ENCODE data around the gene TSSK6. TPM values are rescaled to one million over a fixed set of nuclear protein-coding genes. Genes with fewer than 3 reads are reported as not detected.

TSSK6 gene
- total and polyA plus RNA-seq, 4 donors, result 0.21 to 2.3 (median 1.1) TPM

- H3K9ac ChIP-seq (ENCODE audit: low read depth in 1 of 2, low read length in 2 of 2), result no peak overlapping the region
- no peaks in the 10 kb centered on the region for H3K4me1 ChIP-seq (ENCODE audit: control insufficient read depth in 4 of 4, insufficient read depth in 4 of 4, low read length in 3 of 4)
- 67% methylated on average over 23 of the region's 23 CpGs for WGBS
- peaks cover 0 to 5% (median 0%) of the 10 kb centered on the region in 4 donors for H3K27me3 ChIP-seq (ENCODE audit: control insufficient read depth in 4 of 4, insufficient read depth in 4 of 4, low read length in 3 of 4)
- no peak overlapping the region for H3K27ac ChIP-seq (ENCODE audit: low read depth in 1 of 2, low read length in 2 of 2)
- TF ChIP-seq NR2F2 (IDR thresholded peaks at IDR 0.05) (no peak), YY1 (IDR thresholded peaks at IDR 0.05) (no peak), CTCF (IDR thresholded peaks at IDR 0.05; ENCODE audit: low read depth, low read length, missing input control) (no peak)
- H3K9me3 ChIP-seq (ENCODE audit: control insufficient read depth in 4 of 4, low read length in 3 of 4), result no peaks in the 10 kb centered on the region
- H3K36me3 ChIP-seq (ENCODE audit: control insufficient read depth in 4 of 4, insufficient read depth in 3 of 4, low read depth in 1 of 4, low read length in 3 of 4), result no peaks in the 10 kb centered on the region
- no peak for DNase-seq (ENCODE audit: low spot score)
- no peak overlapping the region for H3K4me3 ChIP-seq (ENCODE audit: low read depth in 1 of 3, low read length in 3 of 3)
These were observed 34.6 kb upstream of the TSSK6 start for GRCh38 chr19:19549804-19550464.

GRCh38 chr19:19548915-19549759 lies 33.8 kb upstream of the TSSK6 start:
- 56% methylated on average over 13 of the region's 13 CpGs for WGBS
- H3K4me1 ChIP-seq (ENCODE audit: control insufficient read depth in 4 of 4, insufficient read depth in 4 of 4, low read length in 3 of 4), result no peaks in the 10 kb centered on the region
- TF ChIP-seq REST (IDR thresholded peaks at IDR 0.05), result no peak
- TF ChIP-seq MAX (IDR thresholded peaks at IDR 0.05), result no peak
- no peak for TF ChIP-seq NR2F2 (IDR thresholded peaks at IDR 0.05)
- no peak for TF ChIP-seq FOXA2 (IDR thresholded peaks at IDR 0.05)
- TF ChIP-seq FOXA1 (IDR thresholded peaks at IDR 0.05), result no peak
- no peak for TF ChIP-seq JUND (IDR thresholded peaks at IDR 0.05)
- TF ChIP-seq TAF1 (conservative IDR thresholded peaks at IDR 0.05), result no peak
- no peak for TF ChIP-seq GABPA (IDR thresholded peaks at IDR 0.05 in 1 of 2, conservative IDR thresholded peaks at IDR 0.05 in 1 of 2)
- no peak for TF ChIP-seq HNF4G (IDR thresholded peaks at IDR 0.05)
- no peak for TF ChIP-seq RAD21 (IDR thresholded peaks at IDR 0.05)
- no peak for TF ChIP-seq RXRA (IDR thresholded peaks at IDR 0.05)
- TF ChIP-seq HNF4A (conservative IDR thresholded peaks at IDR 0.05), result no peak
- TF ChIP-seq ATF3 (IDR thresholded peaks at IDR 0.05), result no peak
- no peak overlapping the region for H3K9ac ChIP-seq (ENCODE audit: low read depth in 1 of 2, low read length in 2 of 2)
- H3K27ac ChIP-seq (ENCODE audit: low read depth in 1 of 2, low read length in 2 of 2), result no peak overlapping the region
- H3K9me3 ChIP-seq (ENCODE audit: control insufficient read depth in 4 of 4, low read length in 3 of 4), result no peaks in the 10 kb centered on the region
- no peak for DNase-seq (ENCODE audit: low spot score)
- no peak overlapping the region for H3K4me3 ChIP-seq (ENCODE audit: low read depth in 1 of 3, low read length in 3 of 3)
- H3K36me3 ChIP-seq (ENCODE audit: control insufficient read depth in 4 of 4, insufficient read depth in 3 of 4, low read depth in 1 of 4, low read length in 3 of 4), result no peaks in the 10 kb centered on the region
- H3K27me3 ChIP-seq (ENCODE audit: control insufficient read depth in 4 of 4, insufficient read depth in 4 of 4, low read length in 3 of 4), result peaks cover 0 to 5% (median 0%) of the 10 kb centered on the region in 4 donors

Data from liver (tissue), 9 donors.